Activated CD4-positive, alpha-beta T cell treated with anti-CD3 and anti-CD28 coated beads, Interleukin-2, amount 50 U/mL, for 1 hour (primary cell): Measurements from ENCODE around the gene ACKR2.
"Not testable (repeated sequence)": the region's sequence is repeated elsewhere in the genome, so short reads cannot be mapped to it uniquely, and the experiment has no call there.

Source experiments
- DNase-seq: peaks from one replicate; pipeline ENCODE4 v3.0.0-alpha.2; 2020

Gene ACKR2

DNA sequence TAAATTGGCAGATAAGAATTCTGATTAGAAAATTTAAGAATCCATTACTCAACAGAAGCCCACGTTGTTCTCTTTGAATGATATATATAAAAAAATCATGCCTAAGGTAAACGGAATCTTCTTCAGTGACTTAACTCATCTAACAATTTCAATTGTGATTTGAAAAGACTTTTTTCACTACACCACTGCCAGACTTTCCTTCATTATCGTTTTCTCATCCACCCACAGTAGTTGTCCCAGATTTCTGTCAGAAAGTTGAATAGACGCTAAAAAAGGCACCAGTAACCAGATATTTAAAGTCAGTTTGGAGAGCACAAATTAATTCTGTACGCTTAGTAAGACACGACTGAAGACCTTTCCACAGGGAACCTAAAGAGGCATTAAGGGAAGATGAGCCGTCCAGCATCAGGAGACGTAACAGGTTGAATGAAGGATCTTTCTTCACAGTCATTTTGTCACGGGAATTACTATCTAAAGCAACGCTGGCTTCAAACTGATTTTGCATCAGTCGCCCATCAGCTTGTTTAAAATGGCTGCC is 6.3 kb upstream of the ACKR2 start:
- DNase-seq: no peak

DNA sequence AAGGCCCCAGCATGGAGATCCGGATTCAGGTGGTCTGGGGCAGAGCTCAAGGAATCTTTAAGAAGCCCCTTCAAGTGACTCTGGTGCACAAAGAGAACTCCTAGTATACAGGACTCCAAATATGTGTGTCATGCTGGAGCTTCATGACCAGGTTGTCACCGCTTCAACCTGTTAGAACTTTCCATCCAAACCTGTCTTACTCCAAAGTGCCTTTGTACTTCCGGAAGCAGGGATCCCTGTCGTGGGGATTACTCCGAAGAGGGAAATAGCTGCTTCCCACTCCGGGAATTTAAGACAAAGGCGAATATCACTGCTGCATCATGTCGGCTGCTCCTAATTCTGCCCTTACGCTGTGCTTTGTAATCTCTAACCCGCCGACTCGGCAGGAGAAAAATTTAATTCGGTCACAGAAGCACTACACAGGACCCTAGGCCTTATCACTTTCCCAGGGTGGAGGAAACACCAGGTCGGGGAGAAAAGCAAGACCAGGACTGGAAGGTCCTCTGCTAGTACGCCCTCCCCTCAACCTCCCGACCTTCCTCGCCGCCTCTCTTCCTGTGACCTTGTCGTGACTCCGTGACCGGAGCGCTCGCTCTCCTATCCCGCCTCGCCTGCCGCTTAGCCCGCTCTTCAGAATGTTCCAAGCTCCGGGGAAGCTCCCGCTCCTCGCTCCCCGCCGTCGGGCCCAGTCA is 5.7 kb upstream of the ACKR2 start:
- peak; percentile 16 for DNase-seq

DNA sequence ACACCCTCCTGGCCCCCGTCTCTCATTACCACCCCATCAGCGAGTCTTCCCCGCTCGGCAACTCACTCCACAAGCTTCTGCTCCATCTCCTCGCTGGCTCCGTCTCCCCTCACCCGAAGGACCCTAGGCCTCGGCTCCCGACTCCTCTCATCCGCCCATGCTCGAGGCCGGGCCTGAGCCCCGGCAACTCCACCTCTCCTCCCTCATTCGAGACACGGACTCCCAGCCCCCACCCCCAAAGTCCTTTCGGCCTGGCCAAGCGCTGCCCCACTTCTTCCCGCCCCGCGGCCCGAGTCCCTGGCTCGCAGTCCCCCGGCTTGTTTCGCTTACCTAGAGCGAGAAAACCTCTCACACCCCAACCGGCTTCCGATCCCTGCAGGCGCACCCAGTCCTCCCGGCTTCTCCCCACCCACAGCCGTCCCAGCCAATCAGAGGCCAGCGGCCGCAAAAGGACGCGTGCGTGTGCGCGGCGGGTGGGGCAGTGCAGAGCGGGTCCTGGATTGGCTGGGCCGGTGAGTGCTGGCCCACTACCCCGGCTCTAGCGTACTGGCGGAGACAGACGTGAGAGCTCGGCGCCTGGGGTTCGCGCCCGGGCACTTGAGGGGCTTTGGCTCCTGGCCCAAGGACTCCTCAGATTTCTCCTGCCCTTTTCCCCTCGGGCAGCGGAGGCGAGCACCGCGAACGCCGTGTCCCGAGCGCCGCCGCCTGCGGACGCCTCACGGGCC is 5.0 kb upstream of the ACKR2 start, which contains the start of gene HIGD1A:
TSS of gene HIGD1A (minus strand) at position 385 of the 725 bp plus-strand sequence. CDS start 10,237 bp downstream, outside the sequence.
- peak; percentile 92 for DNase-seq

DNA sequence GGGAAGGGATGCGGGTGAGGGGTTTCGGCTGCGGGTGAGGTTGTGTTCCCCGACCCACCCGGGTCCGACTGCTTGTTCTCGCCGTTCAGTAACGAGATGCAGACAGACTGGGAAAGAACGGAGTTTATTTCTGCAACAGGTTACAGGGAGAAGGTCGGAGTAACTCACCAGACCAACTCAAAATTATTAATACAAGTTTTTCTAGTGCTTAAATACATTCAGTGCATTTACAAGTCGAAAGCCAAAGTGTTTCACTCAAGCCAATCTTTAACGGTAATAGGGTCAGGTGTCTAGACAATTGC is 4.5 kb upstream of the ACKR2 start:
- no peak for DNase-seq

DNA sequence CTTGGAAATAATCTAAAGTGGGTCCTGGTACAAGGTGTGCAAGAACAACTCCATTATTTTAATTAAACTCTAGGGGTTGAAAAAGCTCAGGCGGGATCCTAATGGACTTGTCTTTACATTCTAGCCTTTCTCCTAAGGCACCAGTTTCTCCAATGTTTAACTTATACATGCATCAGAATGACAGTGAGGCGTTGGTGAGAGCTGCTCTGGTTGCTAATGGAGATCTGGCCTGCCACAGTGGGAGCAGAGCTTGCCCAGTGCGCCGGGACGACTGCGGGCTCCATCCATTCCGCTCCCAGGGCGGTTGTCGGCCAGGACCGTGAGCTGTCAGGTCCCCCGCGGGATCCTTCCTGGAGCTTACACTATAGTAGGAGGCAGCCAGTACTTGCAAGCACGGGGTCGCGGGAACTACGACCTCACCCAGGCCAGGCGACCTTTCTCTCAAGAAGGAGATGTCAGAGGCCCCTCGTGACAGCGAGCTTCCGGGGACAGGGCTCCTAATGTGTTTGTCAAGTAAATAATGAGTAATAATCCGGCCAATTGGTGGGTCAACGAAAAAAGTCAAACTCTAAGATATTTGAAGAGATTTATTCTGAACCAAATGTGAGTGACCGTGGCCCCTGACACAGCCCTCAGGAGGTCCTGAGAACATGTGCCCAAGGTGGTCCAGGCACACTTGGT is 4.0 kb upstream of the ACKR2 start:
- DNase-seq: no peak

DNA sequence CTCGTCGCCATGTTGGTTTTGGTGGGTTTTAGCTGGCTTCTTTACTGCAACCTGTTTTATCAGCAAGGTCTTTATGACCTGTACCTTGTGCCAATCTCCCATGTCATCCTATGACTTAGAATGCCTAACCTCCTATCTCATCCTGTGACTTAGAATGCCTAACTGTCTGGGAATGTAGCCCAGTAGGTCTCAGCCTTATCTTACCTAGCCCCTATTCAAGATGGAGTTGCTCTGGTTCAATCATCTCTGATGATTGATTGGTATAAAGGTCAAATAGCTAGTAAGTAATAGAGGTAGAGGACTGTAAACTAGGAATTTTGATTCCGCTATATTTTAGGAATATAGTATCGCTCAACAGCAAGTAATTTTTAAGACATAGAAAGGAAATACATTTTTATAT is 1.3 kb upstream of the ACKR2 start:
- DNase-seq: no peak

DNA sequence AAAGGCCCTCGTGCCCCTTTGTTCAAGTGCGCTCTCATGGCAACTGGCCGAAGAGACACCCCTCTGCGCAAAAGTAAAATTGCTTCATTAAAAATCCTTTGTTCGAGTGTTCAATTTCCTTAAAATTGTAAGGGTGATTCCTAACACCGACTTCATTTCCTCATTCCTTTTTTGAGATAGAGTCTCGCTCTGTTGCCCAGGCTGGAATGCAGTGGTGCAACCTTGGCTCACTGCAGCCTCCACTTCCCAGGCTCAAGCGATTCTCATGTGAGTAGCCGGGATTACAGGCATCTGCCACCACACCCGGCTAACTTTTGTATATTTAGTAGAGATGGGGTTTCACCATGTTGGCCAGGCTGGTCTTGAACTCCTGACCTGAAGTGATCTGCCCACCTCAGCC is 1.5 kb downstream of the ACKR2 start:
- not testable (repeated sequence) for DNase-seq

DNA sequence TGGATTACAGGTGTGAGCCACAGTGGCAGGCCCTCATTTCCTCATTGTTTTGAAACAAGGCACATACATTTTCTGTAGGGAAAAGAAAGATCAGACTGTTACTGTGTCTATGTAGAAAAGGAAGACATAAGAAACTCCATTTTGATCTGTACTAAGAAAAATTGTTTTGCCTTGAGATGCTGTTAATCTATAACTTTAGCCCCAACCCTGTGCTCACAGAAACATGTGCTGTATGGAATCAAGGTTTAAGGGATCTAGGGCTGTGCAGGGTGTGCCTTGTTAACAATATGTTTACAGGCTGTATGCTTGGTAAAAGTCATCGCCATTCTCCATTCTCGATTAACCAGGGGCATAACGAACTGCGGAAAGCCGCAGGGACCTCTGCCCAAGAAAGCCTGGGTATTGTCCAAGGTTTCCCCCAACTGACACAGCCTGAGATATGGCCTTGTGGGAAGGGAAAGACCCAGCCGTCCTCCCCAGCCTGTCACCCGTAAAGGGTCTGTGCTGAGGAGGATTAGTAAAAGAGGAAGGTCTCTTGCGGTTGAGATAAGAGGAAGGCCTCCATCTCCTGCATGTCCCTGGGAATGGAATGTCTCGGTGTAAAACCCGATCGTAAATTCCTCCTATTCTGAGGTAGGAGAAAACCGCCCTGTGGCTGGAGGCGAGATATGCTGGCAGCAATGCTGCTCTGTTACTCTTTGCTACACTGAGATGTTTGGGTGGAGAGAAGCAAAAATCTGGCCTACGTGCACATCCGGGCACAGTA is 2.1 kb downstream of the ACKR2 start:
- not testable (repeated sequence) for DNase-seq

DNA sequence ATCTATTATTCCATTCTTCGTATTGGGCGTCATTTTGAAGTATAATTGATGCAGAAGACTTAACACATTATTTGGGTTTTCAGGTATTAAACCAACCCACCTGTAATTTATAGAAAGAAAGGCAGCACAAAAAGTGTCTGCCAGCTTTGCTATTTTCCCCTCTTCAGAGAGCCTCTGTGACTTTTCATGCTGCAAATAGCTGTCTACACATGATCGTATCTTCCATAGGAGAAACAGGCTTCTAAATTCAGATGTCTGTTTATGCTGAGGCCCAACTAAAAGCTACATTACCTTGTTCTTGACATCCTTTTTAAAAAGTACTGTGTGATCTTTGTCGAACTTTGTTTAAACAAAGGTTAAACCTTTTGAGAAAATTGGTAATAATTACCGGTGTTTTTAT is 5.0 kb downstream of the ACKR2 start:
- no peak for DNase-seq

DNA sequence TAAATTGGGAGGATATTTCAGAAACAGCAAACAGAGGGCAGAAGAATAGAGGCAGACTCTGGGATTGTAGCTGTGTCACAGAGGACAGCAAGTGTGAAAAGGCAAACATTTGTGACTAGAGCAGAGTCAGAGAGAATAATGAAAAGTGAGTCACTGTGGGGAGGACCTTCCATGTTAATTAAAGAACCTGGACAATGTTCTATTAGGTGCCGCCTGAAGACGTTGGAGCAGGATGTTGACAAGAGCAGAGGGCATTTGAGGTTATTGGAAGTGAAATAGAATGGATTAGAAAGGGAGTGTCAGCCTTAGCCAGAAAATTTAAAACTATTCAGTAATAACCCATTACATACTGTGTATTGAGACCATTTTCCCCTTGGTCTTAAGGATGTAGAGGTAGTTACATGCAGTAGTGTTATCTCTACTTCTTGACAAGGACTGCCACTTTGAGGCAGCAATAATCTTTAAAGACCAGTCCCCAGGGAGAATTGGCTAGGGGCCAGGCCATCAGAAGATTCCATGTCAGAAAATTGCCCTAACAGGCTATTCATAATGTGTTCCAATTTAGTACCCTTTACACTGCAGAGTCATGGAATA is 5.8 kb downstream of the ACKR2 start:
- no peak for DNase-seq

DNA sequence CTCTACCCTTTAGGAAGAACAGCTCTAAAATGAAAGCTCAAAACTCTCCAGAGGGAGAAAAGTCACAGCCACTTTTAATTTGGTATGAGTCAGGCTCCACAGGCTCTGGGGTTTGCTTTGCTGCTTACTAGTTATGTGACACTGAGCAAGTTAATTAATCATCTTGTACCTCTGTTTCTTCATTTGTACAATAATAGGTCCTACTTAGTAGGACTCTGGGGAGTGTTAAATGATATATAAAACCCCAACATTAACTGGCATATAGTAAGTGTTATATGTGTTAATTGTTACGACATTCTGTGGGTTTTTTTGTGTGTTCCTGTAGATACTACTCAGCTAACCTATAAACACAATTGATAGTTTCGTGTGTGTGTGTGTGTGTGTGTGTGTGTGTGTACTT is 6.6 kb downstream of the ACKR2 start:
- DNase-seq: no peak

DNA sequence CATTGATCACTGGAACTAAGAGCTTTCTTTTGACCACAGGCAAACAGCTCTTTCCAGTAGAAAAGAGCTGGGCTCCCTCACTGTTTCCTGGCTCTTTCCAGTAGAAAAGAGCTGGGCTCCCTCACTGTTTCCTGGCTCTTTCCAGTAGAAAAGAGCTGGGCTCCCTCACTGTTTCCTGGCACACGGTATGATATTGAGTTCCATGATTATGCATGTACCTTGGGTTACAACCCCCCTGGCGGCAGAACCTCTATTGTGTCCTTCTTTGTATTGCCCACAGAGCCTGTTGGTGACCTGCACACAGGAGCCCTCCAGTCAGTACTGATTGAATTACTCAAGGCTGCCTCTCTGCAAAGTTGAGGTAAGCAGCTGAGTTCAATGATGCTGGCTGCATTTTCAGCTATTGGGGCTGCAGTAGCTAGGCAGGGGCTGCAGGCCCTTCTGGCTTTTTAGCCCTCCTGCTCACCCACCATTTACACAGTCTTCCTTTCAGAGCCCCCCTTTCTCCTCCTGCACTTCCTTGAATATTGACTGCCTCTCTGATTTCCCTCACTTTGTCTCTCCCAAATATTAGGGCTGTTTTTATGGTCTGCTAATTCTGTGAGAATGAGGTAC is 10.2 kb downstream of the ACKR2 start:
- no peak for DNase-seq

DNA sequence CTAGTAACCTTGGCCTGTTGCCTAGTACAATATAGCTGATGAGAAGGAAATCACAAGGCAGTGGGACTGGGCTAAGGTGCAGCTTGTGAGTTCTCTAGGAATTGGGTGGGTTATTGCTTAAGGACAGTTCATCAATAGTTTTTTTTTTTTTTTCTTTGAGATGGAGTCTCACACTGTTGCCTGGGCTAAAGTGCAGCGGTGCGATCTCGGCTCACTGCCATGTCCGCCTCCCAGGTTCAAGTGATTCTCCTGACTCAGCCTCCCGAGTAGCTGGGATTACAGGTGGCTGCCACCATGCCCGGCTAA is 11.5 kb downstream of the ACKR2 start:
- no peak for DNase-seq

DNA sequence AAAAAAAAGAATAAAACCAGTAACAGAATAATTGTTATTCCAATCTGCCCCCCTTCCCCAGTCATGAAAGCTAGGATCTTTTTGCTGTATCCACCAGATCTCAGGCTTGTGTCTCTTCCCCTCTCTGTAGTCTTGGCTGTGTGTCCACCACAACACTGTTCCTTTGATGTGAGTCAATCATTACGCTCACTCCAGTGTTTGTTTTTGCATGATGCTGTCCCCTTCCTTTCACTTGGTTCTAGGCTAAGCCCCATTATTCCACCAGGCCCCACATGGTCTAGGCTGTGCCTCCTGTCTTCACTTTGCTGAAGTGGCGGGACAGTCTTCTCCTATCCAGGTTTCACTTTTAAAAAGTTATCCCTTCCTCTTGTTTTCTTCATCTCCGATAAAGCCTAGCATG is 13.6 kb downstream of the ACKR2 start:
- no peak for DNase-seq

DNA sequence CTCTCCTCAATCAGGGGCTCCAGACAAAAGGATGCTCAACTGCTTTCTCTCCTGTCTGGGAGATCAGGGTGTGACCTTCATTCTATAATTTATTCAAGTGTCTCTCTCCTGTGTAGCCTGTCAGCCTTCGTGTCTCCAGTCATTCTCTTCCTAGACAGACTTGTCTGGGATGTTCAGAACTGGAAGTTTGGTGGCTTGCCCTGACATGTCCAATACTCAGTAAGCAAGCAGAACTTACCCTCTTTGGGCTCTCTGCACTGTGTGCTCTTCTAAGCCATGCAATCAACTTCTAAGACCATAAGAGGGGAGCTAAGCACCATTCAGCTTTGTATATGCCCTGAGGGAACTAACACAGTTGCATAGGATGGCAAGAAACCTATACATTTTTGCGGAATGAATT is 14.1 kb downstream of the ACKR2 start:
- DNase-seq: no peak

DNA sequence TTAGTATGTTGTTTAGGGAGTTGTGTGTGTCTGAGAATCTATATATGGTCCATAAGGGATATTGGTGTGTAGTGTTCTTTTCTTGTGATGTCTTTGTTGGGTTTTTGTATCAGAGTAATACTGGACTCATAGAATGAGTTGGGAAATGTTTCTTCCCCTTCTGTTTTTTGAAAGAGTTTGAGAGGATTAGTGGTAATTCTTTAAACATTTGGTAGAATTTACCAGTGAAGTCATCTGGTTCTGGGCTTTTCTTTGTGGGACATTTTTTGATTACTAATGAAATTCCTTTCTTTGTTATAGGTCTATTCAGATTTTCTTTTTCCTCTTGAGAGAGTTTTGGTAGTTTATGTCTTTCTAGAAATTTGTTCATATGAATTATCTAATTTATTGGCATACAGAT is 16.9 kb downstream of the ACKR2 start:
- DNase-seq: no peak

DNA sequence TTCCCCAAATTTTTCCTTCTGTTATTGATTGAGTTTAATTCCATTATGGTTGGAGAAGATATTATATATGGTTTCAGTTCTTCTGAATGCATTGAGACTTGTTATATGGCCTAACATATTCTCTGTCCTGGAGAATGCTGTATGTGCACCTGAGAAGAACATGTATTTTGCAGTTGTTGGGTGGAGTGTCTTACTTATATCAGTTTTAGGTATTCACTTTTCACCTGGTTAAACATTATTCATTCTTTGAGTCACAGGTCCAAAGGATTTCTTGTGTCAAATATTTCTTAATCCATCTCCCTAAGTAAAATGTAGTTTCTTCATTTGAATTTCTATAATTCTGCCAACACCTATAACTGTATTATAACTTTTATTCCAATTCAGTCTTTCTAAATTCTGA is 17.8 kb downstream of the ACKR2 start:
- no peak for DNase-seq

DNA sequence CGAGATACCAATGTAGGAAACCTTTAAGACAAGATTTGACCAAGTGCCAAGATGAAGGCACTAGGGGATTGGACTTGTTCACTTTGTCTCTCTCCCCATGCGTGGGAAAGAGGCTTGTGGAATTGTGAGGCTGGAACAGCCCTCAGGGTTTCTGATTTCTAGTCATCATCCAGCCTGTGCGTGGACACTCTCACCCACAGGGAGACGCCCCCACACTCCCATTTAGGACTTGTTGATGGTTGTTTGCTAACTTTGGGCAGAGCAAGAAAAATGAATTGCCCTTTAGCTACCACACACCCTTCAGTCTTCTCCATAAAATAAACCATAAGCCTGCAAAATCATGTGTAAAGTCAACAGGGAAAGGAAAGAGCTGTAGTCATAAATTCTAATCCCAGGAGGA is 18.4 kb downstream of the ACKR2 start:
- DNase-seq: no peak

DNA sequence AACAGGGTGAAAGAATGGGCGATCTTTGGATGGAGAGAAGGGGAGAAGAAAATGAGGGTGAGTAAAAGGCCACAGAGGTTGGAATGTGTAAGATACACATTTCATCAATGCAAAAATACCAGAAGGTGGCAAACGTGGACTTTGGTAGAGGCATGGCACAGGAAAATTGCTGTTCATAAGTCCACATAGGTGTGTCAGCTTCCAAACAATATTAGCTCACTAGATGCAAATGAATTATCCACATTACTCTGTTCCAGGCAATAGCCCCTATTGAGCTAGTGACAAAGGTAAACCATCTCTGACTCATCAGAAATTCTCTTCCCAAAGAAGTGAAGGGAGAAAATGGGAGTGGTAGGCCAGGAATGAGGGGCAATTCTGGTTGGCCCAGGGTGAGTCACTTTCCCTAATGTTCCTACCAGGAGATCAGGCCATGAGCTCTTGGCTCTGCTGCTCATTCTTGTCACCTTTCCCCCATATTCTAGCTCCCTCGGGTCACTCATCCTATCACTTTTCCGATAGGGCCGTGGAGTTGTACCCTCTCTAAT is 19.9 kb downstream of the ACKR2 start:
- no peak for DNase-seq

DNA sequence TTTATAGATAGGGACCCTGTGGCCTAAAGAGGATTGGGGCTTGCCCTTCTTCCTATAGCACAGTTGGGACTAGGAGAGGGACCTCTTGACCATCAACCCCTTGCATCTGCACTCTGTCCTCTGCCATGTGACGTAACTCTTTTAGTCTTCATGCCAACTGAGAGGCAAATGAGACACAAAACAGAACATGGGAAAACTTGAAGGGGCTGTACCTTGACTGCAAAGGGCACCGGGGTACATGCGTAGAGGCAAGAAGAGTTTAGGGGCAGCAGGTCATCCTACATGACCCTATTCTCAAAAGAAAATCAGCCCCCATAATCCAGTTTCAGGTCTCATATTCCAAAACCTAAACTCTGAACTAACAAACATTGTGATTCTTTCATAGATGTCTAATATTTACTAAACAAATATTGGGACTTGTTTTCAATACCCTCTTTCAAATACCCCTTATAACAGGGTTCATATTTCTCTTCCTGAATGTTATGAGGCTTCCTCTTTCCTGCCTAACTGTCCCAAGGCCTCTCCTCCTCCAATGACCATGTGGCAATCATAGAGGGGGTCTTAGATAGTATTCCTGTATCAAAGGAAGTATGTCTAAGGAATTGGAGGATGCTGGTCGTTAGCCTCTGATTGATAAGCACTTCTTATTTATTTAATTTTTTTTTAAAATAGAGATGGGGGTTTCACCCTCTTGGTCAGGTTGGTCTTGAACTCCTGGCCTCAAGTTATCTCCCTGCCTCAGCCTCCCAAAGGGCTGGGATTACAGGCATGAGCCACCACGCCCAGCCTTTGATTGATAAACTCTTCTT is 20.6 kb downstream of the ACKR2 start:
- DNase-seq: no peak
